HG02973 (cell line): ENCODE measurements around the gene TMEM141.
"Not testable (repeated sequence)": the region's sequence is repeated elsewhere in the genome, so short reads cannot be mapped to it uniquely, and the experiment has no call there.

ENCODE experiments used
- ATAC-seq: cut with Tn5 transposase; IDR thresholded peaks from one replicate; pipeline ENCODE4 v1.9.1; 2021; ENCODE audit warnings: moderate library complexity; ENCODE audit not compliant: unreplicated experiment

Gene TMEM141

GRCh38 chr9:136831002-136831719 is 40.0 kb downstream of the TMEM141 start:
- no peak for ATAC-seq

DNA sequence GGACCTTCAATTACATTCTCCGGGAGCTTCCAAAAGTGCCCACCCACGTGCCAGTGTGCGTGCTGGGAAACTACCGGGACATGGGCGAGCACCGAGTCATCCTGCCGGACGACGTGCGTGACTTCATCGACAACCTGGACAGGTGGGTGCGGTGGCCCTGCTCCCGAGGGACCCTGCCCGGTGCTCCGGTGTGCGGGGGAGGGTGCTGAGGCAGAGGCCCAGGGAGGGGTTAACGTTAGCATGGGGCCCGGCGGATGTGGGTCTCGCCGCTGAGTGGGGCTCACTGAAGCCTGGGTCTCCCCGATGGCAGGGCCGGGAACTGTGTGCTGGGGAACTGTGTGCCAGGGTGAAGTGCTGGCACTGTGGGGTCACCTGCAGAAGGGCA is 40.6 kb downstream of the TMEM141 start:
- no peak for ATAC-seq

GRCh38 chr9:136832581-136832980 is 41.4 kb downstream of the TMEM141 start:
- no peak for ATAC-seq

GRCh38 chr9:136833381-136834048 is 42.4 kb downstream of the TMEM141 start:
- not testable (repeated sequence) for ATAC-seq

GRCh38 chr9:136835162-136835931 is 44.2 kb downstream of the TMEM141 start:
- no peak for ATAC-seq

- ATAC-seq: no peak
Observed at GRCh38 chr9:136835932-136836904, 45.1 kb downstream of the TMEM141 start.

DNA sequence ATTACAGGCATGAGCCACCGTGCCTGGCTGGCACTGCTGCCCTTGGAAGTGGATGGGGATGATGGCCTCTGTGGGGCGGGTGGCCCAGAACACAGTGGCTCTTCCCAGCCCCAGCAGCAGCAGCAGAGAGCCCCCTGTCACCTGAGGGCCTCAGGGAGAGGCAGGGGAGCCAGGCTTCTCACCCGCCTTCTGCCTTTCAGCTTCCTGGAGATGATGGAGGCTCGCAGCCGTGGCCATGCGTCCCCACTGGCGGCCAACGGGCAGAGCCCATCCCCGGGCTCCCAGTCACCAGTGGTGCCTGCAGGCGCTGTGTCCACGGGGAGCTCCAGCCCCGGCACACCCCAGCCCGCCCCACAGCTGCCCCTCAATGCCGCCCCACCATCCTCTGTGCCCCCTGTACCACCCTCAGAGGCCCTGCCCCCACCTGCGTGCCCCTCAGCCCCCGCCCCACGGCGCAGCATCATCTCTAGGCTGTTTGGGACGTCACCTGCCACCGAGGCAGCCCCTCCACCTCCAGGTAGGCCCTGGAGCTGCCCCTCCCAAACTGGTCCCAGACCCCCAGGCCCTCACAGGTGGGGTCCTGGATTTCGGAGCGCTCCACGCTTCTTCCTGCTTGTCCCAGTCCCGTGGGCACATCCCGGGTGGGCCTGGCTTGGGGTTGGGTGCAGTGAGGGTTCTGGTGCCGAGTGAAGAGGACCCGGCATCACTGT is 46.2 kb downstream of the TMEM141 start:
- ATAC-seq: no peak

- not testable (repeated sequence) for ATAC-seq
Observed at GRCh38 chr9:136837856-136838277, 46.7 kb downstream of the TMEM141 start.

GRCh38 chr9:136838314-136839228 is 47.4 kb downstream of the TMEM141 start:
- no peak for ATAC-seq

- ATAC-seq: no peak
Observed at GRCh38 chr9:136839229-136840139, 48.3 kb downstream of the TMEM141 start.

DNA sequence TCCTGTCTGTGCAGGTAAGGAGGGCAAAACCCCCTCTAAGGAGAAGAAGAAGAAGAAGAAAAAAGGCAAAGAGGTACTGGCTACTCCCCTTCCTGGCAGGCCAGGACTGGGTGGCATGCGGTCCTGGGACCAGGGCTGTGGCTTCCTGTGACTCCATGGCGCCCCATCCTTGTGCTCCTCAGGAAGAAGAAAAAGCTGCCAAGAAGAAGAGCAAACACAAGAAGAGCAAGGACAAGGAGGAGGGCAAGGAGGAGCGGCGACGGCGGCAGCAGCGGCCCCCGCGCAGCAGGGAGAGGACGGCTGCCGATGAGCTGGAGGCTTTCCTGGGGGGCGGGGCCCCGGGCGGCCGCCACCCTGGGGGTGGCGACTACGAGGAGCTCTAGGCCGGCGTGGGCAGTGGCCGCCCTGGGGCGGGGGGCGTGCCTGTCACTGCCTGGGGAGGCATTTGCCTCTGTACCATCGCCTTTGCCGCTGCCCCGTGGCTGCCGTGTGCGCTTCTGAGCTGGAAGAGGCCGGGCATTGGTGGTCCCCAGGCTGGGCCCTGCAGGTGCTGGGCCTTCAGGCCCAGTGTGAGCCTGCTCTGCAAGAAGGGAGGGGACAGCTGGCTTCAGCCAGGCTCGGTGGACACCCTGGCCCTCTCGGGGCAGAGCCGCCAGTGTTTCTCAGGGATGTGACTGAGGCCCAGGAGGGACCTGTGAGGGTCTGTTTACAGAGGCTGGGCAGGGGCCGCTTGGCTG is 49.2 kb downstream of the TMEM141 start:
- no peak for ATAC-seq

DNA sequence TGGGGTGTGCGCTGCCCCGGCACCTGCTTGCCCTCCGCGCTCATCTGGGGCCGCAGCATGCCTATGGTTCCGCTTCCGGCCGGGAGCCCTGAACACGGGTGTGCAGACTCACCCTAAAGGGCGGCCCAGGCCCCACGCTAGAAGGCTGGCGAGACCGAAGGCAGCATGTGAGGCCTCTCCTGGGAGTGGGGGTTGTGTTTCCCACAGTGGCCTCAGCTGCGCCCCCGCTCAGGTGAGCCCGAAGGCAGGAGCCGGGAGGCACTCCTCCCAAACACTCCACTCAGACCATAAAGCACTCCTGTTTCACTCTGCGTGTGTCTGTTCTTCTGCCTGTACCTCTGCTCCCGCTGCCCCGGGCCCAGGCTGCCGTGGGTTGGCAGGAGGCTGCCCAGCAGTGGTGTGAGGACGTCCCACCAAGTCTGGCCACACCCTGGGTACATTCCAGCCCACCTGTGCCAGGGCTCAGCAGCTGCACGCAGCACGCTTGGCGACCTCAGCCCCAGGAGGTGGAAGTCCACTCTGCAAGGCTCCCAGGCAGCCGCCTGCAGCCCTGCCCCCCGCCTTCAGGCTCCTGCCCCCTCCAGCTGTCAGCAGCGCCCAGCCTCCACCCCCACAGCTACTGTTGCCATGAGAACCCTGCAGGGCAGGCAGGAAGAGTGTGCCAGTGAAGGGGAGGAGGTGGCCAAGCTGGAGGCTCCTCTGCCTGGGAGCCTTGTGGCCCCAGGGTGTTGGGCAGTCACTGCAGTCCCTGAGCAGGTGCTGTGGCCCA is 49.9 kb downstream of the TMEM141 start:
- ATAC-seq: no peak

DNA sequence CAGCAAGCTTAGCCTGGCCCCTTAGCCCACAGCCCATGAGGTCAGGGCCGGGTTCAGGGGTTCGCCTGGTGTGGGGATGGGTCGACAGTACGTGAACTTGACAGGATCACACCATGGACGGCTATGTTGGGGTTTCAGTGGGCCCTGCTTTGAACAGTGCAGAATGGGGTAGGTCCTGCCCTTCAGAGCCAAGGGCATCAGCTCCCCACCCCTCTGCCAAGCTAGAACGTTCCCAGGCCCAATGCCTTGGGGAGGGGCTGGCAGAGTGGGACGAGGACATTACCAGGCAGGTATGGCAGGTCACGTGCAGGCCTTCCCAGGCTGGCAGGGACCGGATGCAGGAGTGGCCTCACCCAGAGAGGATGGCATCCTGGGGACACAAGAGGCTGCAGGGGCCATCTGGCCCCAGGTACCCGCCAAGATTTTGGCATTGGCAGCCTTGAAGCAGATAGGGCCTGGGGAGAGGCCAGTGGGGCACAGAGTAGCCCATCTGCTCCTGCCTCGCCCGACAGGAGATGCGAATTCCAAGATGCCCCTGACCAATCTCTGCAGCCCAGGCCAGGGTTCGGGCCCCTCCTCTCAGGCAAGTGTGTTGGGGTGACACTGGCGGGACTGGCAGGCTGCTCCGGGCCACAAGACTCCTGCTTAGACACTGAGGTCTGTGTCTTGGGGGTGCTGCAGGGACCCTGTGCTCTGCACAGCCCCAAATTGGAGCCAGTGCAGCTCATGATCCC is 50.7 kb downstream of the TMEM141 start:
- not testable (repeated sequence) for ATAC-seq

DNA sequence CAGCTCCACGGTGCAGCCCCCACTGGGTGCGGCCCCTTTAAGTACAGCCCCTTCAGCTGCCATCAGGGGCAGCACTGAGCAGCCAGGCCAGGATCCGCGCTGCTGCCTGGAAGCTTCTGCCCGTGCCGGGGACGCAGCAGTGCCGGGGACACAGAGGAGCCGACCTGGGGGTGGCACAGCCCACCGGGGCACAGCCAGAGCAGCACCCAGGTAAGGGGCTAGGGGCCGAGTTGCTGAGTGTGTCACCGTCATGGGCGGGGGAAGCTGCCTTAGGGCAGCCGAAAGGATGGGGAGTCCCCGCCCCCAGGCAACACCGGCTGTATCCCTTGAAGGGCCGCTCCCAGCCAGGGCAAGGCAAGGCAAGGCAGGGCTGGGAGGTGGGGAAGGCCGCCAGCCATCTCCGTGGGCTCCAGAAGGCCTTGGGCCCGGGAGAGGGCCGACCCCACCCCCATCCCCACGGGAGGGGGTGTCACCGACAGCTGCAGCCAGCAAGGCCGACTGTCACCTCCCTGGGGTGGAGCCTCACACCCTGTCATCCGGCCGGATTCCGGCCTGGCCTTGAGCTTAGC is 51.3 kb downstream of the TMEM141 start, which contains the start of gene AJM1:
AJM1 (plus strand) TSS at position 99 of the 569 bp plus-strand sequence. CDS start 1,937 bp downstream, outside the sequence.
- peak; percentile 54 for ATAC-seq
